ENCODE results near the gene RPF1. TPM values are rescaled to one million over a fixed set of nuclear protein-coding genes. Genes with fewer than 3 reads are reported as not detected.

Gene RPF1
- 10 to 100 TPM; 35.5 to 52.3 (median 44.1) TPM for total RNA-seq
- 10 to 100 TPM; 60.2 to 62.7 TPM for polyA plus RNA-seq
- 59.0 reads per million, percentile 74 among the genes with 10 or more reads in this experiment for total RNA-seq

- Histone ChIP-seq H3K9me3 (ENCODE audit: control insufficient read depth in 2 of 3, low read length in 3 of 3) (no peaks in the 10 kb centered on the region), H3K27ac (ENCODE audit: low read depth, low read length) (peak within 1 kb of the TSS; percentile 80), H3K27me3 (ENCODE audit: control insufficient read depth in 2 of 2, insufficient read depth in 2 of 2, low read length in 2 of 2) (peaks cover 0 to 7% of the 10 kb centered on the region in 2 donors), H3K4me1 (ENCODE audit: control insufficient read depth in 2 of 2, insufficient read depth in 2 of 2, low read length in 2 of 2) (peaks cover 22 to 28% of the 10 kb centered on the region in 2 donors), H3K36me3 (ENCODE audit: control insufficient read depth in 2 of 3, insufficient read depth in 3 of 3, low read length in 3 of 3) (peaks cover 0 to 6% (median 0%) of the 10 kb centered on the region in 3 experiments), H3K4me3 (ENCODE audit: low read length) (peak within 1 kb of the TSS; percentile 72)
- intact Hi-C loops (cut with micrococcal nuclease), result loop anchor here (1.0 to 2.0 kb wide), 12 partner anchors 27 to 797 kb away; partner anchors contain the start of genes BCL10 (in 2 of the 2), GNG5 (in 2 of the 2), PRKACB (in 2 of the 2) and SPATA1 (in 2 of the 2)
- Mint-ChIP-seq H3K4me3 (peak within 1 kb of the TSS; percentile 88 to 100 (median 98)), H3K27me3 (peaks cover 21 to 35% (median 26%) of the 10 kb centered on the region in 5 donors), H3K36me3 (peaks cover 12 to 36% (median 29%) of the 10 kb centered on the region in 5 donors), H3K9me3 (peaks cover 3 to 23% (median 7%) of the 10 kb centered on the region in 11 donors), H3K27ac (peak within 1 kb of the TSS; percentile 98 to 100 (median 99)), H3K4me1 (peaks cover 29 to 60% (median 49%) of the 10 kb centered on the region in 7 donors)
- peak; percentile 61 to 88 (median 83) for DNase-seq
- ChIA-PET POLR2A (interaction anchor here (0.5 to 5.0 kb wide), 23 partner anchors 9 to 1229 kb away, joined by 3 to 60 read pairs (median 4); partner anchors contain the start of genes CTBS, GNG5, PRKACB and SPATA1), CTCF (interaction anchor here (1.0 to 1.5 kb wide), 2 partner anchors 42 to 141 kb away, joined by 3 to 5 read pairs; no protein-coding TSS in a partner anchor)
- peak; percentile 97 for ATAC-seq
Observed at GRCh38 chr1:84478876-84479868, at the start of gene RPF1. RPF1 (plus strand) TSS chr1:84479266; CDS start chr1:84479282, 16 bp downstream.

GRCh38 chr1:84430546-84430945 lies 48.5 kb upstream of the RPF1 start:
- H3K27ac Mint-ChIP-seq, result peak overlapping the region in 1 of 9 donors; percentile 14
- no peak overlapping the region for H3K27ac ChIP-seq (ENCODE audit: low read depth, low read length)
- H3K36me3 ChIP-seq (ENCODE audit: control insufficient read depth in 2 of 3, insufficient read depth in 3 of 3, low read length in 3 of 3), result no peaks in the 10 kb centered on the region
- intact Hi-C loops (cut with micrococcal nuclease), result loop anchor here (5.0 to 10.0 kb wide), 5 partner anchors 424 to 1964 kb away; partner anchors contain the start of genes BCL10 (in 1 of the 2), C1orf52 (in 1 of the 2) and ODF2L (in 1 of the 2)
- no peaks in the 10 kb centered on the region for H3K27me3 Mint-ChIP-seq
- peaks cover 0 to 6% (median 0%) of the 10 kb centered on the region in 3 experiments for H3K9me3 ChIP-seq (ENCODE audit: control insufficient read depth in 2 of 3, low read length in 3 of 3)
- H3K4me3 ChIP-seq (ENCODE audit: low read length), result no peak overlapping the region
- ATAC-seq (no peak), DNase-seq (no peak)
- peaks cover 16 to 19% of the 10 kb centered on the region in 2 donors for H3K4me1 ChIP-seq (ENCODE audit: control insufficient read depth in 2 of 2, insufficient read depth in 2 of 2, low read length in 2 of 2)
- H3K4me1 Mint-ChIP-seq, result peaks cover 0 to 11% (median 9%) of the 10 kb centered on the region in 7 donors
- H3K36me3 Mint-ChIP-seq, result peaks cover 4 to 6% (median 4%) of the 10 kb centered on the region in 5 donors
- CTCF ChIA-PET, result interaction anchor here (0.6 to 12.0 kb wide), 2 partner anchors 11 to 288 kb away, joined by 4 to 167 read pairs; partner anchors contain the start of gene PRKACB
- no peaks in the 10 kb centered on the region for H3K27me3 ChIP-seq (ENCODE audit: control insufficient read depth in 2 of 2, insufficient read depth in 2 of 2, low read length in 2 of 2)
- no peak overlapping the region for H3K4me3 Mint-ChIP-seq
- peaks cover 0 to 15% (median 5%) of the 10 kb centered on the region in 11 donors for H3K9me3 Mint-ChIP-seq
- POLR2A ChIA-PET, result interaction anchor here (1.0 kb wide), 1 partner anchor 287 kb away, joined by 4 read pairs; the partner anchor contains the start of gene PRKACB

- Mint-ChIP-seq H3K27me3 (no peaks in the 10 kb centered on the region), H3K4me3 (peak overlapping the region in 9 of 10 donors; percentile 29 to 82 (median 77)), H3K27ac (peak overlapping the region in 2 of 9 donors; percentile 85 to 90), H3K36me3 (peaks cover 4 to 6% (median 4%) of the 10 kb centered on the region in 5 donors), H3K4me1 (peaks cover 0 to 12% (median 9%) of the 10 kb centered on the region in 7 donors), H3K9me3 (peaks cover 0 to 15% (median 5%) of the 10 kb centered on the region in 11 donors)
- peaks cover 23 to 41% of the 10 kb centered on the region in 2 donors for H3K4me1 ChIP-seq (ENCODE audit: control insufficient read depth in 2 of 2, insufficient read depth in 2 of 2, low read length in 2 of 2)
- H3K36me3 ChIP-seq (ENCODE audit: control insufficient read depth in 2 of 3, insufficient read depth in 3 of 3, low read length in 3 of 3), result no peaks in the 10 kb centered on the region
- ChIA-PET POLR2A (interaction anchor here (0.6 to 7.7 kb wide), 8 partner anchors 10 to 343 kb away, joined by 3 to 105 read pairs (median 4); partner anchors contain the start of genes CTBS, PRKACB and SAMD13), CTCF (interaction anchor here (0.6 to 12.0 kb wide), 12 partner anchors 9 to 502 kb away, joined by 3 to 167 read pairs (median 4); partner anchors contain the start of genes PRKACB and SPATA1)
- peak overlapping the region; percentile 34 for H3K4me3 ChIP-seq (ENCODE audit: low read length)
- H3K27me3 ChIP-seq (ENCODE audit: control insufficient read depth in 2 of 2, insufficient read depth in 2 of 2, low read length in 2 of 2), result no peaks in the 10 kb centered on the region
- intact Hi-C loops (cut with micrococcal nuclease), result loop anchor here (1.0 to 10.0 kb wide), 20 partner anchors 9 to 1961 kb away; partner anchors contain the start of genes CTBS (in 2 of the 2), SSX2IP (in 2 of the 2), BCL10 (in 1 of the 2) and C1orf52 (in 1 of the 2)
- DNase-seq (peak in 7 of 9 donors; percentile 71 to 85 (median 79)), ATAC-seq (peak; percentile 92)
- H3K9me3 ChIP-seq (ENCODE audit: control insufficient read depth in 2 of 3, low read length in 3 of 3), result peaks cover 0 to 6% (median 0%) of the 10 kb centered on the region in 3 experiments
- peak overlapping the region; percentile 73 for H3K27ac ChIP-seq (ENCODE audit: low read depth, low read length)
Observed at GRCh38 chr1:84433258-84434080, 45.6 kb upstream of the RPF1 start.

- Histone ChIP-seq H3K36me3 (ENCODE audit: control insufficient read depth in 2 of 3, insufficient read depth in 3 of 3, low read length in 3 of 3) (no peaks in the 10 kb centered on the region), H3K9me3 (ENCODE audit: control insufficient read depth in 2 of 3, low read length in 3 of 3) (peaks cover 0 to 6% (median 0%) of the 10 kb centered on the region in 3 experiments), H3K4me3 (ENCODE audit: low read length) (no peak overlapping the region), H3K27me3 (ENCODE audit: control insufficient read depth in 2 of 2, insufficient read depth in 2 of 2, low read length in 2 of 2) (no peaks in the 10 kb centered on the region), H3K4me1 (ENCODE audit: control insufficient read depth in 2 of 2, insufficient read depth in 2 of 2, low read length in 2 of 2) (peaks cover 23 to 41% of the 10 kb centered on the region in 2 donors), H3K27ac (ENCODE audit: low read depth, low read length) (peak overlapping the region; percentile 73)
- ATAC-seq (no peak), DNase-seq (no peak)
- Mint-ChIP-seq H3K4me1 (peaks cover 0 to 15% (median 9%) of the 10 kb centered on the region in 7 donors), H3K27ac (peak overlapping the region in 2 of 9 donors; percentile 85 to 90), H3K27me3 (no peaks in the 10 kb centered on the region), H3K4me3 (peak overlapping the region in 9 of 10 donors; percentile 29 to 82 (median 77)), H3K36me3 (peaks cover 4 to 6% (median 4%) of the 10 kb centered on the region in 5 donors), H3K9me3 (peaks cover 0 to 14% (median 5%) of the 10 kb centered on the region in 11 donors)
- intact Hi-C loops (cut with micrococcal nuclease), result loop anchor here (1.0 to 10.0 kb wide), 12 partner anchors 72 to 1961 kb away; partner anchors contain the start of genes CTBS (in 2 of the 2), BCL10 (in 1 of the 2), C1orf52 (in 1 of the 2) and GNG5 (in 1 of the 2)
- ChIA-PET CTCF (interaction anchor here (0.6 to 12.0 kb wide), 9 partner anchors 8 to 319 kb away, joined by 3 to 167 read pairs (median 4); partner anchors contain the start of gene PRKACB), POLR2A (interaction anchor here (0.6 to 7.7 kb wide), 7 partner anchors 132 to 323 kb away, joined by 3 to 105 read pairs (median 5); partner anchors contain the start of genes CTBS, PRKACB and SAMD13)
Observed at GRCh38 chr1:84434081-84434769, 44.8 kb upstream of the RPF1 start.
